IPS-NIHi7 (cell line): ENCODE measurements around the gene CTCF.
"Not testable (repeated sequence)": the region's sequence is repeated elsewhere in the genome, so short reads cannot be mapped to it uniquely, and the experiment has no call there.

Source experiments
- DNase-seq: peaks from one replicate; pipeline ENCODE4 v3.0.0; 2012; ENCODE audit warnings: mixed read lengths; ENCODE audit errors: extremely low spot score

CTCF gene

GRCh38 chr16:67562526-67562917 lies at the start of gene CTCF:
CTCF (plus strand) TSS chr16:67562526; CDS start chr16:67610833, 48,307 bp downstream.
- peak; percentile 80 for DNase-seq

DNA sequence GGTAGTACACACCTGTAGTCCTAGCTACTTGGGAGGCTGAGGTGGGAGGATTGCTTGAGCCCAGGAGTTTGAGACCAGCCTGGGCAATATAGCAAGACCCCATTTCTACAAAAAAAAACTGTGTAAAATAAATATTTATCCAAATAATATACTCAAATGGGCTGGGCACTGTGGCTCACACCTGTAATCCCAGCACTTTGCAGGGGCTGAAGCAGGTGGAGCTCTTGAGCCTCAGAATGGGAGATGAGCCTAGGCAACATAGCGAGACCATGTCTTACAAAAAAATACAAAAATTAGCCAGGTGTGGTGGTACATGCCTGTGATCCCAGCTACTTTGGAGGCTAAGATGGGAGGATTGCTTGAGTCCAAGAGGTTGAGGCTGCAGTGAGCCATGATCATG lies 48.4 kb upstream of the CTCF start:
- not testable (repeated sequence) for DNase-seq

- peak; percentile 63 for DNase-seq
These were observed 47.9 kb upstream of the CTCF start for GRCh38 chr16:67514382-67514828.

- DNase-seq, result no peak
These were observed 45.8 kb upstream of the CTCF start for GRCh38 chr16:67516296-67517154.

GRCh38 chr16:67517155-67517445 lies 45.2 kb upstream of the CTCF start:
- DNase-seq, result no peak

GRCh38 chr16:67517661-67518423 lies 44.5 kb upstream of the CTCF start:
- no peak for DNase-seq

DNA sequence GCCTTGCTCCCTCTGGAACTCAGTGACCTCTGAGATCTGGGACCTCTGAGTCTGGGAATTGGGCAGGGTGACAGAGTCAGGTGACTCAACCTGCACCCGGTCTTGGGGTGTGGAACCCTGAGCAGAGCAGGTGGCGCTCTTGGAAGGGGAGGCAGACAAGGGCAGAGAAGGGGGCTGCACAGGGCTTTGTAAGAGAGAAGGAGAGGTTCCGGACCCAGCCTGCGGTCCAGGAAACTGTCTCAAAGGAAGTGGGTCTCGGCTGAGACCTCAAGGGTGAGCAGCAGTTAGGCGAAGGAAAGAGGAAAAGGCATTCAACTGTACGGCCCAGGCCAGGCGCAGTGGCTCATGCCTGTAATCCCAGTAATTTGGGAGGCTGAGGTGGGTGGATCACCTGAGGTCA lies 43.6 kb upstream of the CTCF start:
- DNase-seq, result no peak

DNA sequence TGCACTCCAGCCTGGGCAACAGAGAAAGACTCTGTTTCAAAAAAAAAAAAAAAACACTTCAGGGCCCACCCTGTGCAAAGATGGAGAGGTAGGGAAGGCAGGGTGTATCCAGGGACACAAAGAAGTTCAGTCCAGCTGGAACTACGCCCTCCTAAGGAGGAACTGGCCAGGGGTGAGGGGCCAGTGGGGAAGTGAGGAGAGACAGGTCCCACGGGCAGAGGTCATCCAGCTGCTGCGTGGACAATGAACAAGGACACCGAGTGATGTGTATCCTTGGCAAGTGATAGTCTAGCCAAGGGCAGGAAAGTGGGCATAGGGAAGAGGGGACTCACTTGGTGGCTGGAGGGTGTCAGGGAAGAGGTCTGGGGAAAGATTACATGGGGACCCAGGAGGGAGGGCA lies 43.1 kb upstream of the CTCF start:
- no peak for DNase-seq

DNA sequence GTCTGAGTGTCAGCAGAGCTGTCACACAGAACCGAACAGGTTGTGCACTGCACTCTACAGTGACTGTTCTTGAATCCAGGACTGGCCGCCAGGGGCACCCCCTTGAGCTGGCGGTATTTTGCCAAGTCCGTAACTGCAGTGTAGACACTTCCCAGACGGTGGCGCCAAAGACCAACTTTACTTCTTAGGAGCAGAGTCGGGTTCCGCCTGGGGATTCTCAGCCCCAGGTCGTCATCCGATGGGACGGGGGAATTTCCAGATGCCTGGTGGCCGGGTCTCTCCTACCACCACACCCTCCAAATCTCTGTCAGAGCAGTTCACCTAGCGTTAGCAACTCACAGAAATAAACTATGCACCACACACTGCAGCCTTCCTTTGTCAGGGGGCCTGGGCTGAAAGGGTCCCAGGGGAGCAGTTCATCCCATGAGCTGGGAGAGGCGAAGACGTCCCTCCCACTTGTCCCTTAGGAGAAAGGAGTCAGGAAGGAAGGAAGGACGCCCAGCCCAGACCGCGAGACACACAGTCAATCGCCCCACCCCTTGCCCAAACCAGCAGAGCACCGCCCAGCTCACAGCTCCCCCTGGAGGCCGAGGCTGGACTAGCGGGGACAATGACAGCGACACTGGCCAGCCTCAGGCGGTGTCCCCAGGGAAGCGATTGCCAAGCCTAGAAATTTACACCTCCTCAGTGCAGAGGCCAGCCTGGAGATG lies 41.1 kb upstream of the CTCF start:
- peak; percentile 94 for DNase-seq

DNA sequence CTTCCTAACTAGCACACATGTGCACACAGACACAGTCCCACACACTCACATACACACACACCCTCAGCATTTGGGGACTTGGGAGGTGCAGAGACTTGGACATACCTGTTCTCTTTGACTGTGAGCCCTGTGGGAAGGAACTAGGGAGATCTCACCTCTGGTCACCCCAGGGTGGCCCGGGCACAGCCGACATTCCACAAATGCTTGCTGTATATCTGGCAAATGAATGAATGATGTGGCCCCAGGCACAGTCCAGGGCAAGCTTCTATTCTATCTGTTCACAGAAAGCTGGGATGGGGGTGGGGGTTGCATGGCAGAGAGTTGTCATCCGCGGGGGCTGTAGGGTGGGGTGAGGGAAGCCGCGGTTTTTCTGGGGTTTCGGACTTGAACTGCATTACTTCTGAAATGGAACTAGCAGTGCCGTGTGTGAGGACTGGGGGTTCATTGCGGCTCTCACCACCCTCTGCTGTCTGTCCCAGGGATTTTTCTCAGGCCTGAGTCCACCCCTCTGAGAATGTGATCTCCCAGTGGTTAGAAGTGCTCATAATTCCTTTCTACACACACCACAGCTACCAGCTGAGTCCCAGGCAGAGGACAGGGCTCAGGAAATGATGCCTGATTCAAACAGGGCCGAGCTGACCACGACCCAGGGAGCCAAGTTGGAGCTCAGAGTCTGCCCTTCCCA lies 37.0 kb upstream of the CTCF start:
- DNase-seq, result no peak

DNA sequence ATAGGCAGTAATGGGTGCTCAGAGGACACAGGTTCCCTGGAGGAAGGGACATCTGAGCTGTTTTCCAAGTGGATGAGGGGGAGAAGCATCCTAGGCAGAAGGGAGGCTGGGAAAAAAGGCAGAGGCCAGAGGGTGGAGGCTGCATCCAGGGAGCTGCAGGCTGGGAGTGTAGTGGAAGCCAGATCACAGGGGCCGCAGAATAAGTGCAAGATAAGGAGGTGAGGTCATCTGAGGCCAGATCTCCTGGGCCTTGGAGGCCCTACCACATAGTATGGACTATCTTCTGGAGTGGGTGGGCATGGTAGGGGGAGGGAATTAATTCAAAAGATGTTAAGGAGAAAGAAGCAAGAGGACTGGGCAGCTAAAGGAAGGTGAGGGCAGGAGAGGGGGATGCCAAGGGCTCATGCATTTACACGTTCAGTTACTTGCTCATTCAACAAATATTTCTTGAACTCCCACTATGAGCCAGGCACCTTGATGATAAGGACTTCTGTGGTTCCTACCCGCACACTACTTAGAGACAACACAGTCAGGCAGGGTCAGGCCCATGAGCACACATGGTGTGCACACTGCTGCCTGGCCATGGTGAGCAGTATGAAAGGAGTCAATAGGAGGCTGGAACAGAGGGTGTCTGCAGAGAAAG lies 36.1 kb upstream of the CTCF start:
- DNase-seq, result no peak

DNA sequence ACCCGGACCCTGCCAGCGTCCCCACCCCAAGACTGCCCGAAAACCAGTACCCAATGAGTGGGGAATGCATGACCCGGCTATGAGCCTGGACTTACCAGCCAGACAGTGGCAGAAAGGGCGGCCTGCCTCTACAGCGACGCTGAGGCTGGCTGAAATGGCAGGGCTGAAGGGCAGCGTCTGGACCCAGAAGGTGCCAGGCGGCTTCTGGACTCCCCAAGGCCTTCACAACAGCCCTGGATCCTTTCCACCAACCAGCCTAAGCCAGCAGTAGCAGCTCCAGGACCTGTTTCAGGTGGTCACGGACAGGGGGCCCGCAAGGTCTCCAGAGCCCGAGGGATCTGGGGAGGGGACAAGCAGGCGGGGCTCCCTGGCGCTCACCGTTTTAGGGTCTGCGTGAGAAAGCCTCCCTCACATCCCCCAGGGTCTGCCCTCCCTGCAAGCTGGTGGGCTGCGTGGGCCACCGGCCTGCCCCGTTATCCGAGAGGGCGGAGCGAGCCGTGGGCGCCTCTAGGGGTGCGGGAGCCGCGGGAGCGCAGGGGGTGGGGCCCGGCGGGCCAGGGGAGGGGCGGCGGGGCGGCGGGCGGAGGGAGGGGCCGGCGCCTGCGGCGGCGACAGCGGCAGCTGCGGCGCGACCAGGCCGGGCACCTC lies 34.0 kb upstream of the CTCF start, which contains the start of gene RIPOR1:
TSS of gene RIPOR1 (plus strand) at position 608 of the 648 bp plus-strand sequence. CDS start 9,618 bp downstream, outside the sequence.
- peak; percentile 60 for DNase-seq

GRCh38 chr16:67528870-67529581 lies 33.3 kb upstream of the CTCF start:
- peak; percentile 41 for DNase-seq

DNA sequence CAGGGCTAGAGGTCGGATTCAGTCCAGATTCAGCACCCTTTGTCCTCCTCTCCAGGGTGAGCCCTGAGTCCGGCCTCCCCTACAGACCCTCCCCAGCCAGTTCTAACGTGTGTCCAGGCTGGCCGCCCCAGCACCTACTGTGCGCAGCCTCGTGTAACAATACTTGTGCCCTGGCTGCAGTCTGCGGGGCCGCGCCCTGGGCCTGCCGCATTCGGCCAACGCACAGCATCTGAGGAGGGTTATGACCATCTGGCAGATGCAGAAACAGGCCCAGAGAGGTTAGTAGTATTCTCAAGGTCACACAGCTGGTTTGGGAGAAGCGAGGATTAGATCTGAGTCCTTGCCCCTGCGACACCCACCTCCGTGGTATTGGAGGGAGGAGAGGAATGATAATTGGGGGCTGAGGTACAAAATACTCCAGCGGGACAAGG lies 32.7 kb upstream of the CTCF start:
- DNase-seq, result no peak

- DNase-seq, result peak; percentile 44
These were observed 32.0 kb upstream of the CTCF start for GRCh38 chr16:67530013-67530939.

DNA sequence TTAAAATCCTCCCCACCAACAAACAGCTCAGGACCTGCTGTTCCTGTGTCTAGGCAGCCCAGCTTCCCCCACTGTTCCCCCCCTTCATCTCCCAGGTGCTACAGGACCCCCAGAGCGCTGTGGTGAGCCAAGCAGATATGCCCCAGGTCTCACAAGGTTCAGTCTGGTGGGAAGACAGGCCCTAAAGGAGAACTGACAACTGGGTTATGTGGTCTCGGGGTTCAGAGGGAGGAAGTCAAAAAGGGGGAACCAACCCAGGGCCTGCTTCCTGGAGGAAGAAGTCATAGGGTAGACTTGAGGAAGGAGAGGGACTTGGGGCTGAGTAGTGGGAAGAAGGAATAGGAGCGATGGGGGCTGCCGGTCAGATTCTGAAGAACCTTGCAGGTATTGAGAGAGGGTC lies 31.1 kb upstream of the CTCF start:
- no peak for DNase-seq

GRCh38 chr16:67533024-67533560 lies 29.2 kb upstream of the CTCF start:
- DNase-seq, result no peak

- DNase-seq, result not testable (repeated sequence)
These were observed 28.3 kb upstream of the CTCF start for GRCh38 chr16:67533987-67534386.

DNA sequence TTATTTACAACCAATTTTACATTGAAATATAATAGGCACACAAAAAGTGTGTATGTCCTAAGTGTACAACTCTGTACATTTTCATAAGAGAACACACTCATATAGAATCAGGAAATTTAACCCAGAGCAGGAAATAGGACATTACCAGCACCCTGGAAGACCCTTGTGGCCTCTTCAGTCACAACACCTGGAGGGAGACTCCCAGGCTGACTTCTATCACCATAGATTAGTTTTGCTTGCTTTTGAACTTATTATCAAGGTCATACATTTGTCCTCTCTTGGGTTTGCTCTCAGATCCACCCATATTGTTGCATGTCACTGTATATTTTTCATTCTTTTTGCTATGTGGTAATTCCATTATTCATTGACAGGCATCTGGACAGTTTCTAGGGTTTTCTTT lies 27.9 kb upstream of the CTCF start:
- DNase-seq, result no peak
